NCI-H128 (cell line): Measurements from ENCODE around the gene STX8.
"Not testable (repeated sequence)": the region's sequence is repeated elsewhere in the genome, so short reads cannot be mapped to it uniquely, and the experiment has no call there.

Experiments used
- DNase-seq: peaks from one replicate; lab custom pipeline; 2025; ENCODE audit not compliant: unreplicated experiment; lab: John Stamatoyannopoulos, UW

STX8 gene

GRCh38 chr17:9355231-9355630 is 220.4 kb downstream of the STX8 start:
- DNase-seq = not testable (repeated sequence)

- DNase-seq = no peak
Observed at GRCh38 chr17:9350080-9350479, 225.5 kb downstream of the STX8 start.

- DNase-seq = no peak
Observed at GRCh38 chr17:9346296-9346926, 229.2 kb downstream of the STX8 start.

- DNase-seq = no peak
Observed at GRCh38 chr17:9343516-9343915, 232.1 kb downstream of the STX8 start.

GRCh38 chr17:9342225-9342624 is 233.4 kb downstream of the STX8 start:
- no peak for DNase-seq

- no peak for DNase-seq
Observed at GRCh38 chr17:9339958-9340357, 235.7 kb downstream of the STX8 start.

- not testable (repeated sequence) for DNase-seq
Observed at GRCh38 chr17:9339482-9339881, 236.1 kb downstream of the STX8 start.

GRCh38 chr17:9336817-9337216 is 238.8 kb downstream of the STX8 start:
- no peak for DNase-seq

GRCh38 chr17:9334536-9335446 is 240.8 kb downstream of the STX8 start:
- no peak for DNase-seq

- no peak for DNase-seq
Observed at GRCh38 chr17:9332132-9332494, 243.5 kb downstream of the STX8 start.

- no peak for DNase-seq
Observed at GRCh38 chr17:9331279-9332131, 244.1 kb downstream of the STX8 start.

- no peak for DNase-seq
Observed at GRCh38 chr17:9330611-9331271, 244.9 kb downstream of the STX8 start.

GRCh38 chr17:9330141-9330540 is 245.5 kb downstream of the STX8 start:
- DNase-seq = no peak

GRCh38 chr17:9329251-9329921 is 246.2 kb downstream of the STX8 start:
- no peak for DNase-seq

- DNase-seq = no peak
Observed at GRCh38 chr17:9324864-9325263, 250.8 kb downstream of the STX8 start.

GRCh38 chr17:9322326-9322725 is 253.3 kb downstream of the STX8 start:
- no peak for DNase-seq

GRCh38 chr17:9321890-9322289 is 253.7 kb downstream of the STX8 start:
- no peak for DNase-seq

GRCh38 chr17:9315360-9315759 is 260.3 kb downstream of the STX8 start:
- no peak for DNase-seq

- DNase-seq = no peak
Observed at GRCh38 chr17:9313346-9313745, 262.3 kb downstream of the STX8 start.

- DNase-seq = no peak
Observed at GRCh38 chr17:9309216-9309615, 266.4 kb downstream of the STX8 start.
